ENCODE measurements around the gene SMYD3.

GRCh38 chr1:246114369-246114768, 392.7 kb downstream of the SMYD3 start:
- no peak for TF ChIP-seq CTCF (conservative IDR thresholded peaks at IDR 0.05; ENCODE audit: low read length)
- TF ChIP-seq EZH2phosphoT487 (IDR thresholded peaks at IDR 0.05; ENCODE audit: borderline replicate concordance): no peak

Data from Loucy (cell line).